AG09309 (cell line): Measurements from ENCODE around the gene ITGA4.
"Not testable (repeated sequence)": the region's sequence is repeated elsewhere in the genome, so short reads cannot be mapped to it uniquely, and the experiment has no call there.

Source experiments
- DNase-seq: peaks from one replicate; pipeline ENCODE4 v3.0.0-alpha.2; 2010; ENCODE audit warnings: low read depth
- H3K4me3 ChIP-seq: 2 replicates; pipeline ENCODE4 v1.5.1; 2011; ENCODE audit warnings: mild to moderate bottlenecking, low read depth, low read length, moderate library complexity; ENCODE audit not compliant: control insufficient read depth
- TF ChIP-seq, protein P1 (sequence below): IDR thresholded peaks from 2 replicates; pipeline ENCODE4 v1.5.1; 2011; ENCODE audit warnings: mild to moderate bottlenecking, low read depth, low read length, inconsistent platforms; ENCODE audit not compliant: insufficient read depth, control insufficient read depth; ENCODE audit errors: missing control alignments

ITGA4 gene

DNA sequence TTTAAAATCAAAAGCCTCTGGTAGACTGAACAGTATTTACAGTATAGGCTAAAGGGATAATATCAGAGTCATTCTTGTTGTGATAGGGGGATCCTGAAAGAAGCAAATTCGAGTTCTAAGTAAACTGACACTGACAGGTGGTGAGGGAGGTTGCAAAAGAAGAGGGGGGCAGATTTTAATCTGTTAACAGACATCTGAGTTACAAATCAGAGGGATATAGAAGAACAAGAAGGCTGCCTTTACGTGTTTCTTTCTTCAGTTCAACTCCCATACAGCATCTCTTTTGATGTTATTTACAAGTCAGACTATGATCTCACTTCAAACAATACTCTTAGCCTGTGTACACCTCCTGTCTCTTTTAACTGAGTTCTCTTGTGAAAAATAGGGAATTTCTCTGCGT, 16.3 kb upstream of the ITGA4 start:
- TF ChIP-seq, protein P1, sequence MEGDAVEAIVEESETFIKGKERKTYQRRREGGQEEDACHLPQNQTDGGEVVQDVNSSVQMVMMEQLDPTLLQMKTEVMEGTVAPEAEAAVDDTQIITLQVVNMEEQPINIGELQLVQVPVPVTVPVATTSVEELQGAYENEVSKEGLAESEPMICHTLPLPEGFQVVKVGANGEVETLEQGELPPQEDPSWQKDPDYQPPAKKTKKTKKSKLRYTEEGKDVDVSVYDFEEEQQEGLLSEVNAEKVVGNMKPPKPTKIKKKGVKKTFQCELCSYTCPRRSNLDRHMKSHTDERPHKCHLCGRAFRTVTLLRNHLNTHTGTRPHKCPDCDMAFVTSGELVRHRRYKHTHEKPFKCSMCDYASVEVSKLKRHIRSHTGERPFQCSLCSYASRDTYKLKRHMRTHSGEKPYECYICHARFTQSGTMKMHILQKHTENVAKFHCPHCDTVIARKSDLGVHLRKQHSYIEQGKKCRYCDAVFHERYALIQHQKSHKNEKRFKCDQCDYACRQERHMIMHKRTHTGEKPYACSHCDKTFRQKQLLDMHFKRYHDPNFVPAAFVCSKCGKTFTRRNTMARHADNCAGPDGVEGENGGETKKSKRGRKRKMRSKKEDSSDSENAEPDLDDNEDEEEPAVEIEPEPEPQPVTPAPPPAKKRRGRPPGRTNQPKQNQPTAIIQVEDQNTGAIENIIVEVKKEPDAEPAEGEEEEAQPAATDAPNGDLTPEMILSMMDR = no peak
- H3K4me3 ChIP-seq = no peak overlapping the region
- DNase-seq = no peak

DNA sequence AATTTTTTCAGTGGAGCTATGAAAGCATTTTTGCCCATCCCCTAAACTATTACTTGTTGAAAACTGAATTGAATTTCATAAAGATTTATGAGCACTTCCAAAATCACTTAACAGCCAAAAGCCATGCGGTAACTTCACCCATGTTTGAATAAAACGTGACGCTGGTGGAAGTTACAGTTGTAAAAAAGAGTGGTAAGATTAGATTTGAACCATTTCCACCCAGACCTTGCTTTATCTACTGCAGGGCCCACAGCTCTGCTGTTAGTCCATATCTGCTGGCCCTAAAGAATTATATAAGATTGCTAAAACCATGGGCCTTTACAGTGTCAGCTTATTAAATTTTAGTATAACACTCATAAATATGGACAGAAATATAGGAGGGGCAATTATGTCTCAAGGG, 15.5 kb upstream of the ITGA4 start:
- no peak overlapping the region for H3K4me3 ChIP-seq
- DNase-seq = no peak
- TF ChIP-seq, protein P1 = no peak

DNA sequence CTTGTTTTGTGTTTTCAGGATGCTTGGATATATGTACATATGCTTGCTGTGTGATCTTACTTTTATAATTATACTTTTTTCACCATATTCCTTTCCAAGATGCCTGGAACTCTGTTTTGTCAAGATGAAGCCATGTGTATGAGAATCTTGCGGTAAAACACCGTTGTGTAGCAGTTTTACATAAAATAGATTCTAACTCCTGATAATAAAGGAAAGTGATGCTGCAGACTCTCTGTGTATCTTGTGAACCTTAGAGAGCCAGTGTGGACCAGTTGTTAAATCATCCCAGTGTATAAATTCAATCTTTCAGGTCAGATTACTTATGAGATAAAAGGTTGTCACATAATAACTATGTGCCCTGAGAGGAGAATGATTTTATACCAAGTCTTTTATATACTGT, 12.5 kb upstream of the ITGA4 start:
- TF ChIP-seq, protein P1 = no peak
- H3K4me3 ChIP-seq = no peak overlapping the region
- no peak for DNase-seq

DNA sequence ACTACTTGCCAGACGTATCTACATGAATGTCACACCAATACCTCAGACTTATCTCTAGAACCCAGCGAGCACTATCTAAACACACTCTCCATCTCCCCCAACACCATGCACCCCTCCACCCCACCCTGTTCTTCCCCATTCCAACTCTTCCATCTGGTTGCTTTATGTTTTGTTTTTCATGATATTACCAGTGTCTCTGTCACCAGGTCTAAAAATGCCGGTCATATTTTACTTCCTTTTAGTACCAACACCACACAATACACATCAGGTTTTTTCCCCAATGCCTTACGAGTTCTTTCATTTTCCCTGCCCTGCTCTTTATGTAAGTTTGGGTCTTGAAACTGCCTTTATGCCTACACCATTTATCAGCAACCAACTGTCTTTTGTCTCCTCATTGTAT, 10.2 kb upstream of the ITGA4 start:
- no peak overlapping the region for H3K4me3 ChIP-seq
- no peak for DNase-seq
- TF ChIP-seq, protein P1 = no peak

DNA sequence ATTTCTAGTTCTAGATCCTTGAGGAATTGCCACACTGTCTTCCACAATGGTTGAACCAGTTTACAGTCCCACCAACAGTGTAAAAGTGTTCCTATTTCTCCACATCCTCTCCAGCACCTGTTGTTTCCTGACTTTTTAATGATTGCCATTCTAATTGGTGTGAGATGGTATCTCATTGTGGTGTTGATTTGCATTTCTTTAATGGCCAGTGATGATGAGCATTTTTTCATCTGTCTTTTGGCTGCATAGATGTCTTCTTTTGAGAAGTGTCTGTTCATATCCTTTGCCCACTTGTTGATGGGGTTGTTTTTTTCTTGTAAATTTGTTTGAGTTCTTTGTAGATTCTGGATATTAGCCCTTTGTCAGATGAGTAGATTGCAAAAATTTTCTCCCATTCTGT, 7.9 kb upstream of the ITGA4 start:
- not testable (repeated sequence) for H3K4me3 ChIP-seq, DNase-seq

DNA sequence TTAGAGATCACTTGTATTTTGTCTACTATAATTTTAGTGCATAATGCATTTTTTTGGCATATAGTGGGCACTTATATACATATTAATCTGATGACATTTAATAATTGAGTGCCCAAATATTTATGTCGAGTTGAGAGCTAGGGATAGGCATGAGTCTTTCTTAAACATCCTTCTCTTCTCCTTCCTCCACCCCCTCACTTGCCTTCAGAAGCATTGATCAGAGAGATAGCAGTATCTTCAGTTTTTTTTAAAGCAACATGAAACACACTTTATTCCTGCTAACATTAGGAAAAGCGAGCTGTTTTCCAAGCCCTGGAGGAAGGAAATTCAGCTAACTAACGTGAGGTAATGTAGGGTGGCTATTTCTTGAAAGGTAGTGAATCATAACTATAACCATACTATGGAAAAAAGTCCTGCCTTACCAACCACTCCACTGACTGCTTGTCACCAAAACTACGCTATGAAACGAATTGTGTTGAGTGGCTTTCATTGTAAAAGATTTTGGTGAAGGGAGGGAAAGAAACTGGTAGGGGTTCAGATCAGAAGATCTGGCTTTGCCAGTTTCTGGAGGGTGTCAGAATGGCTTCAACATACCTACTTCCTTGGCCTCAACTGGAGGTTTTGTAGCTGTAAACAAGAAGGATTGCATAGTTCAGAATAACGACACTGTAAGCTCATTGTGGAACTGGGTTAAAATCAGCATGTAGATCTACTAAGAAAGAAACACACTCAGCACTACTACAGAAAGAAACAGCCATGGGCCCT, 2.3 kb upstream of the ITGA4 start:
- DNase-seq = no peak
- TF ChIP-seq, protein P1 = no peak
- no peak overlapping the region for H3K4me3 ChIP-seq

DNA sequence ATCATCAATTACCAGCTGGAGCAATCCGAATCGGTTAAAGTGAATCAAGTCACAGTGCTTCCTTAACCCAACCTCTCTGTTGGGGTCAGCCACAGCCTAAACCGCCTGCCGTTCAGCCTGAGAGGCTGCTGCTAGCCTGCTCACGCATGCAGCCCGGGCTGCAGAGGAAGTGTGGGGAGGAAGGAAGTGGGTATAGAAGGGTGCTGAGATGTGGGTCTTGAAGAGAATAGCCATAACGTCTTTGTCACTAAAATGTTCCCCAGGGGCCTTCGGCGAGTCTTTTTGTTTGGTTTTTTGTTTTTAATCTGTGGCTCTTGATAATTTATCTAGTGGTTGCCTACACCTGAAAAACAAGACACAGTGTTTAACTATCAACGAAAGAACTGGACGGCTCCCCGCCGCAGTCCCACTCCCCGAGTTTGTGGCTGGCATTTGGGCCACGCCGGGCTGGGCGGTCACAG, 496 bp upstream of the ITGA4 start:
- TF ChIP-seq, protein P1 = no peak
- H3K4me3 ChIP-seq = peak overlapping the region; percentile 81
- DNase-seq = no peak
